ENCODE measurements around the gene BRIX1. TPM values are rescaled to one million over a fixed set of nuclear protein-coding genes. Genes with fewer than 3 reads are reported as not detected.

The BRIX1 gene
- total RNA-seq, 1 experiment from 2014 or later: 76.4 TPM

GRCh38 chr5:34926318-34926888, 10.9 kb downstream of the BRIX1 start:
- Histone ChIP-seq H3K27me3 (ENCODE audit: insufficient read depth, low read length) (no peaks in the 10 kb centered on the region), H3K36me3 (ENCODE audit: control insufficient read depth in 1 of 2, insufficient read depth in 2 of 2, low read length in 2 of 2) (peaks cover 32 to 35% of the 10 kb centered on the region in 2 experiments; a peak in 3 of 4 replicates), H3K9ac (ENCODE audit: low read length) (no peak overlapping the region), H3K9me3 (ENCODE audit: control insufficient read depth in 1 of 2, insufficient read depth in 1 of 2, low read depth in 1 of 2, low read length in 2 of 2) (no peaks in the 10 kb centered on the region), H3K4me1 (ENCODE audit: control insufficient read depth in 1 of 2, insufficient read depth in 2 of 2, low read length in 2 of 2) (peaks cover 39 to 53% of the 10 kb centered on the region in 2 experiments), H3K27ac (ENCODE audit: low read depth, low read length) (no peak overlapping the region), H3K79me2 (ENCODE audit: insufficient read depth, low read length) (peaks cover 67% of the 10 kb centered on the region), H4K20me1 (ENCODE audit: insufficient read depth) (peaks cover 18% of the 10 kb centered on the region; the same call in 1 of the 2 replicates), H3K4me3 (replicated peaks in 1 of 2; ENCODE audit: low read depth in 1 of 2, low read length in 2 of 2) (no peak overlapping the region), H3K9me2 (ENCODE audit: insufficient read depth) (no peaks in the 10 kb centered on the region), H2AFZ (ENCODE audit: low read depth, low read length, poor library complexity, severe bottlenecking) (no peak overlapping the region), H3K4me2 (ENCODE audit: low read length) (no peak overlapping the region)
- intact Hi-C loops (cut with micrococcal nuclease): loop anchor here (10.0 kb wide), 1 partner anchor 1482 kb away; the partner anchor contains the start of gene TARS1
- DNase-seq (ENCODE audit: low read depth, low spot score) (no peak), ATAC-seq (no peak)
- no TSS peak for BruUV-seq (replicated peaks)
- CTCF ChIA-PET: no interaction called here
- RAD21 ChIA-PET (ENCODE audit: low non-redundant PET in 1 of 2, low total read pairs in 2 of 2, uncharacterized antibody in 2 of 2, unreplicated experiment in 2 of 2): no interaction called here
- POLR2A ChIA-PET: no interaction called here
- TF ChIP-seq POLR2AphosphoS5 (IDR thresholded peaks at IDR 0.05; ENCODE audit: low read depth, low read length): no peak

GRCh38 chr5:34927785-34928184, 12.3 kb downstream of the BRIX1 start:
- Histone ChIP-seq H3K4me1 (ENCODE audit: control insufficient read depth in 1 of 2, insufficient read depth in 2 of 2, low read length in 2 of 2) (peaks cover 34 to 45% of the 10 kb centered on the region in 2 experiments), H3K9me2 (ENCODE audit: insufficient read depth) (no peaks in the 10 kb centered on the region), H3K4me3 (replicated peaks in 1 of 2; ENCODE audit: low read depth in 1 of 2, low read length in 2 of 2) (no peak overlapping the region), H3K27me3 (ENCODE audit: insufficient read depth, low read length) (no peaks in the 10 kb centered on the region), H3K4me2 (ENCODE audit: low read length) (no peak overlapping the region), H3K36me3 (ENCODE audit: control insufficient read depth in 1 of 2, insufficient read depth in 2 of 2, low read length in 2 of 2) (peaks cover 21 to 29% of the 10 kb centered on the region in 2 experiments; a peak in 3 of 4 replicates), H3K9me3 (ENCODE audit: control insufficient read depth in 1 of 2, insufficient read depth in 1 of 2, low read depth in 1 of 2, low read length in 2 of 2) (no peaks in the 10 kb centered on the region), H2AFZ (ENCODE audit: low read depth, low read length, poor library complexity, severe bottlenecking) (no peak overlapping the region), H4K20me1 (ENCODE audit: insufficient read depth) (peaks cover 18% of the 10 kb centered on the region; the same call in 1 of the 2 replicates), H3K79me2 (ENCODE audit: insufficient read depth, low read length) (peaks cover 66% of the 10 kb centered on the region), H3K27ac (ENCODE audit: low read depth, low read length) (no peak overlapping the region), H3K9ac (ENCODE audit: low read length) (no peak overlapping the region)
- DNase-seq (ENCODE audit: low read depth, low spot score) (no peak), ATAC-seq (no peak)
- TF ChIP-seq CTCF (IDR thresholded peaks at IDR 0.05 in 2 of 3, conservative IDR thresholded peaks at IDR 0.05 in 1 of 3; ENCODE audit: borderline replicate concordance in 1 of 3, insufficient read depth in 1 of 3, low read depth in 2 of 3, low read length in 2 of 3) (no peak), TCF7L2 (IDR thresholded peaks at IDR 0.05; ENCODE audit: borderline replicate concordance, extremely low read depth, insufficient read depth, insufficient read length) (no peak), CBX3 (IDR thresholded peaks at IDR 0.05; ENCODE audit: low read depth) (no peak), SIN3A (IDR thresholded peaks at IDR 0.05; ENCODE audit: low read depth) (no peak), ZNF274 (IDR thresholded peaks at IDR 0.05; ENCODE audit: low read depth, low read length) (no peak), MAX (IDR thresholded peaks at IDR 0.05) (no peak), POLR2A (IDR thresholded peaks at IDR 0.05; ENCODE audit: borderline replicate concordance, extremely low read depth, insufficient read depth, insufficient read length) (no peak), FOSL1 (IDR thresholded peaks at IDR 0.05; ENCODE audit: low read depth) (no peak), CEBPB (IDR thresholded peaks at IDR 0.05; ENCODE audit: low read depth) (no peak), SP1 (IDR thresholded peaks at IDR 0.05; ENCODE audit: low read depth) (no peak)
- CTCF ChIA-PET: no interaction called here
- RAD21 ChIA-PET (ENCODE audit: low non-redundant PET in 1 of 2, low total read pairs in 2 of 2, uncharacterized antibody in 2 of 2, unreplicated experiment in 2 of 2): no interaction called here
- intact Hi-C loops (cut with micrococcal nuclease): loop anchor here (10.0 kb wide), 1 partner anchor 1483 kb away; the partner anchor contains the start of gene TARS1
- BruUV-seq (replicated peaks): no TSS peak
- POLR2A ChIA-PET: no interaction called here

Data from HCT116 (cell line).